ENCODE results near the gene CMTM3.

Gene CMTM3

DNA sequence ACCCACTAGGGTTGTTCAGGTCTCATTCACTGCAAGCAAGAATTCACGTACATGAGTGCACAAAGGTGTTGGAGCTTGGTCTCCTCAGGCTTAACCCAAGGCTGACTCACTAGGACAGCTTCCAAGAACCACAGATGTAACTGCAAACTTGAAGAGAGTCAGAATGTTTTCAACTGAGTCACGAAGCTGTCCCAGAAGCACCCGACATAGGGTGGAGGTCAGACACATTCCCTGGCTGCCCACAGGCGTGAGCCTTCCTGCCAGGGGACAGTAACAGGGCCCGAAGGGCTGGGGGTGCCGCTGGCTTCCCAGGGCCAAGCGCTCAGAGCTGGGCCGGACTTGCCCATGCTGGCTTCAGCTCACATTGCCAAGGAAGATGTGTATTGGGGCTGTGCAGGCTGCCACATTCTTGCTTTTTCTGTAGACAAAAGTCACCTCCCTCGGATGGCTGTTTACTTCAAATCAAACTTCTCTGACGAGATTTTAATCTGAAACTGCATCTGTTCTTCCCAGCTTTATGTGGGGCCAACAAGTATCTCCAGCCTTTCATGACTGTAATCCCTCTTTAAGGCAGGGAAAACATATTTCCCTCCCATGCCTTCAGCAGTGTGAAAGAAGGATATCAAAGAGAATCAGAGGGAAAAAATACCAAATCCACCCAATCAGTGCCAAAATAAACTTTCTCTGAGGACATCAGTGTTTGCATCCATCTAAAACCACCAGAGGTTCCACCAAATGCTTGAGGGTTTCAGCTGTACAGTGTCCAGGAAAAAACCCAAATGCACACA is 14.3 kb downstream of the CMTM3 start:
- H3K27ac ChIP-seq (ENCODE audit: extremely low read depth, low read depth, low read length) = no peak overlapping the region
- H3K4me3 ChIP-seq (ENCODE audit: low read depth, low read length) = no peak overlapping the region
- peaks cover 0 to 72% of the 10 kb centered on the region in 2 experiments; a peak in 1 of 3 replicates for H3K36me3 ChIP-seq (ENCODE audit: control insufficient read depth in 2 of 2, insufficient read depth in 1 of 2, low read length in 2 of 2)
- ChIA-PET POLR2A (interaction anchor here (1.3 kb wide), 1 partner anchor 11 kb away, joined by 4 read pairs; no protein-coding TSS in a partner anchor), CTCF (interaction anchor here (0.7 to 5.3 kb wide), 6 partner anchors 10 to 249 kb away, joined by 3 to 28 read pairs (median 4); no protein-coding TSS in a partner anchor)
- H3K4me1 ChIP-seq (ENCODE audit: control insufficient read depth, insufficient read depth, low read length) = peaks cover 13% of the 10 kb centered on the region
- TF ChIP-seq ZNF600 (tag by site-specific recombination; IDR thresholded peaks at IDR 0.05) (peak; percentile 31; the same call in 1 of the 2 replicates), EGR2 (tag by site-specific recombination; IDR thresholded peaks at IDR 0.05; ENCODE audit: low read depth) (no peak)
- no peaks in the 10 kb centered on the region for H3K9me3 ChIP-seq (ENCODE audit: control insufficient read depth, insufficient read depth, low read depth, low read length)

DNA sequence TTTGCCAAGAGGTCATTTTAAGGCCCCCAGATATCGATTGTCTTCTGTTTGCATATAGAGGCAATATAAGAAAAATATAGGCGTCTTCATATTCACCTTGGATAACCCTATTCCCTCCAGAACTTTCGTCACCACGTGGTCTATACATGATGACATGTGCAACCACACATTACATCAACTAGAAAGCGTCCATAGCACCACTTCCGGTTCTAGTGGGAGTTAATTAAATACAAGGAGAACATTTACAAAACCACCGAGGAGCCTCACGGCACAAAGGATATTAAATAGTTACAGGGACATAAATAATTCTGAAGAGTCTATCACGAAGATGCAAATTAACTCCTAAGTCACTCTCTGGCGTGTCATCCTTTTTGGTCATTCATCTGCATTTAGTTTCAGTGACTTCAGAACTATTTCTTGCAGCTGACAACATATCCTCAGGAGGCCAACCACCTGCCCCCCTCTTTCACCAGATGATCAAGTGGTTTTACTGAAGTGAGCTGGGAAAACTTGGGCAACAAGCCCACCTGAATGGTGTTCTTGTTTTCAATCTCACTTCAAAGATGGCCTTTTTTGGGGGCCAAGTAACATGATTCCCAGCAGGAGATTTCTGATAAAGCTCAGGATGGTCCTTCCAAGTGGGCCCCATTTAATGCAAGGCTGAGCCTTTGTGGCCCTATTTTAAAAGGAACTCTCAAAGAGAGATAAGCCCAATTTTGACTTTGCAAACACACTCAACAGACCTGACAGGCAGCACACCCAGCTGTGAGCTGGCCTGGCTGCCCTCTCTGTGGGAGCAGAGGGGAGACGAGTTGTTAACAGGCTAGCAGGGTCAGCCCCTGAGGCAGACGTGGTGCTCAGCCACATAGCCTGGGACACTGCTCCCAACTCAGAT is 15.3 kb downstream of the CMTM3 start:
- no peaks in the 10 kb centered on the region for H3K9me3 ChIP-seq (ENCODE audit: control insufficient read depth, insufficient read depth, low read depth, low read length)
- POLR2A ChIA-PET = no interaction called here
- peaks cover 0 to 65% of the 10 kb centered on the region in 2 experiments; a peak in 1 of 3 replicates for H3K36me3 ChIP-seq (ENCODE audit: control insufficient read depth in 2 of 2, insufficient read depth in 1 of 2, low read length in 2 of 2)
- H3K27ac ChIP-seq (ENCODE audit: extremely low read depth, low read depth, low read length) = no peak overlapping the region; the same call in 1 of the 2 replicates
- no peak overlapping the region for H3K4me3 ChIP-seq (ENCODE audit: low read depth, low read length)
- H3K4me1 ChIP-seq (ENCODE audit: control insufficient read depth, insufficient read depth, low read length) = peaks cover 13% of the 10 kb centered on the region
- CTCF ChIA-PET = interaction anchor here (0.8 to 5.3 kb wide), 6 partner anchors 11 to 255 kb away, joined by 3 to 28 read pairs (median 4); no protein-coding TSS in a partner anchor
- 0 out of 2 replicates have a peak, but pooled peaks have one; percentile 37 for TF ChIP-seq ZNF843 (tag by site-specific recombination; IDR thresholded peaks at IDR 0.05)
- TF ChIP-seq ZNF391 (tag by site-specific recombination; IDR thresholded peaks at IDR 0.05; ENCODE audit: borderline replicate concordance, low read depth) = 0 out of 2 replicates have a peak, but pooled peaks have one; percentile 9
- no peak for TF ChIP-seq YY1 (tag by site-specific recombination; IDR thresholded peaks at IDR 0.05)
- peak; percentile 17; the same call in 1 of the 2 replicates for TF ChIP-seq ZNF76 (tag by site-specific recombination; IDR thresholded peaks at IDR 0.05; ENCODE audit: borderline replicate concordance, low read depth)
- TF ChIP-seq, protein P1, sequence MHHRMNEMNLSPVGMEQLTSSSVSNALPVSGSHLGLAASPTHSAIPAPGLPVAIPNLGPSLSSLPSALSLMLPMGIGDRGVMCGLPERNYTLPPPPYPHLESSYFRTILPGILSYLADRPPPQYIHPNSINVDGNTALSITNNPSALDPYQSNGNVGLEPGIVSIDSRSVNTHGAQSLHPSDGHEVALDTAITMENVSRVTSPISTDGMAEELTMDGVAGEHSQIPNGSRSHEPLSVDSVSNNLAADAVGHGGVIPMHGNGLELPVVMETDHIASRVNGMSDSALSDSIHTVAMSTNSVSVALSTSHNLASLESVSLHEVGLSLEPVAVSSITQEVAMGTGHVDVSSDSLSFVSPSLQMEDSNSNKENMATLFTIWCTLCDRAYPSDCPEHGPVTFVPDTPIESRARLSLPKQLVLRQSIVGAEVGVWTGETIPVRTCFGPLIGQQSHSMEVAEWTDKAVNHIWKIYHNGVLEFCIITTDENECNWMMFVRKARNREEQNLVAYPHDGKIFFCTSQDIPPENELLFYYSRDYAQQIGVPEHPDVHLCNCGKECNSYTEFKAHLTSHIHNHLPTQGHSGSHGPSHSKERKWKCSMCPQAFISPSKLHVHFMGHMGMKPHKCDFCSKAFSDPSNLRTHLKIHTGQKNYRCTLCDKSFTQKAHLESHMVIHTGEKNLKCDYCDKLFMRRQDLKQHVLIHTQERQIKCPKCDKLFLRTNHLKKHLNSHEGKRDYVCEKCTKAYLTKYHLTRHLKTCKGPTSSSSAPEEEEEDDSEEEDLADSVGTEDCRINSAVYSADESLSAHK (tag by site-specific recombination; IDR thresholded peaks at IDR 0.05) = 0 out of 2 replicates have a peak, but pooled peaks have one; percentile 23
- no peak for TF ChIP-seq ZFP3 (tag by site-specific recombination; IDR thresholded peaks at IDR 0.05; ENCODE audit: low read depth)
- TF ChIP-seq ZNF704 (tag by site-specific recombination; IDR thresholded peaks at IDR 0.05) = no peak
- TF ChIP-seq, protein P2, sequence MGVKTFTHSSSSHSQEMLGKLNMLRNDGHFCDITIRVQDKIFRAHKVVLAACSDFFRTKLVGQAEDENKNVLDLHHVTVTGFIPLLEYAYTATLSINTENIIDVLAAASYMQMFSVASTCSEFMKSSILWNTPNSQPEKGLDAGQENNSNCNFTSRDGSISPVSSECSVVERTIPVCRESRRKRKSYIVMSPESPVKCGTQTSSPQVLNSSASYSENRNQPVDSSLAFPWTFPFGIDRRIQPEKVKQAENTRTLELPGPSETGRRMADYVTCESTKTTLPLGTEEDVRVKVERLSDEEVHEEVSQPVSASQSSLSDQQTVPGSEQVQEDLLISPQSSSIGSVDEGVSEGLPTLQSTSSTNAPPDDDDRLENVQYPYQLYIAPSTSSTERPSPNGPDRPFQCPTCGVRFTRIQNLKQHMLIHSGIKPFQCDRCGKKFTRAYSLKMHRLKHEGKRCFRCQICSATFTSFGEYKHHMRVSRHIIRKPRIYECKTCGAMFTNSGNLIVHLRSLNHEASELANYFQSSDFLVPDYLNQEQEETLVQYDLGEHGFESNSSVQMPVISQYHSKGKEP (tag by site-specific recombination; IDR thresholded peaks at IDR 0.05) = peak; percentile 40; the same call in 1 of the 2 replicates
- peak; percentile 76 for TF ChIP-seq ZNF335 (tag by site-specific recombination; conservative IDR thresholded peaks at IDR 0.05)
- peak; percentile 23; the same call in 1 of the 2 replicates for TF ChIP-seq ZXDB (tag by site-specific recombination; IDR thresholded peaks at IDR 0.05)
- TF ChIP-seq PRDM10 (tag by site-specific recombination; IDR thresholded peaks at IDR 0.05) = no peak
- TF ChIP-seq ZNF837 (tag by site-specific recombination; IDR thresholded peaks at IDR 0.05) = no peak
- no peak for TF ChIP-seq ZNF416 (tag by site-specific recombination; IDR thresholded peaks at IDR 0.05)
- peak; percentile 79; the same call in 1 of the 2 replicates for TF ChIP-seq ZSCAN23 (tag by site-specific recombination; IDR thresholded peaks at IDR 0.05)
- TF ChIP-seq ZNF549 (tag by site-specific recombination; IDR thresholded peaks at IDR 0.05) = no peak
- no peak for TF ChIP-seq ZNF354C (tag by site-specific recombination; IDR thresholded peaks at IDR 0.05; ENCODE audit: borderline replicate concordance, low read depth)
- no peak for TF ChIP-seq ZNF132 (tag by site-specific recombination; IDR thresholded peaks at IDR 0.05; ENCODE audit: borderline replicate concordance)
- peak; percentile 83 for TF ChIP-seq ZNF24 (tag by site-specific recombination; IDR thresholded peaks at IDR 0.05)
- 0 out of 2 replicates have a peak, but pooled peaks have one; percentile 37 for TF ChIP-seq ZNF664 (tag by site-specific recombination; IDR thresholded peaks at IDR 0.05)
- no peak for TF ChIP-seq HOXC10 (CRISPR knock-in tag; IDR thresholded peaks at IDR 0.05)

Data from HEK293 (cell line).